GM21515 (cell line): ENCODE data around the gene KCNJ15.

Experiments used
- ATAC-seq: cut with Tn5 transposase; IDR thresholded peaks from one replicate; pipeline ENCODE4 v1.9.1; 2021; ENCODE audit not compliant: unreplicated experiment

Gene KCNJ15

GRCh38 chr21:38267991-38268863 lies 11.4 kb downstream of the KCNJ15 start:
- ATAC-seq: peak; percentile 49

GRCh38 chr21:38268864-38269575 lies 12.2 kb downstream of the KCNJ15 start:
- ATAC-seq: peak; percentile 30

- ATAC-seq: peak; percentile 81
Measured at GRCh38 chr21:38269576-38269936, 12.8 kb downstream of the KCNJ15 start.

GRCh38 chr21:38272215-38272614 lies 15.4 kb downstream of the KCNJ15 start:
- no peak for ATAC-seq

DNA sequence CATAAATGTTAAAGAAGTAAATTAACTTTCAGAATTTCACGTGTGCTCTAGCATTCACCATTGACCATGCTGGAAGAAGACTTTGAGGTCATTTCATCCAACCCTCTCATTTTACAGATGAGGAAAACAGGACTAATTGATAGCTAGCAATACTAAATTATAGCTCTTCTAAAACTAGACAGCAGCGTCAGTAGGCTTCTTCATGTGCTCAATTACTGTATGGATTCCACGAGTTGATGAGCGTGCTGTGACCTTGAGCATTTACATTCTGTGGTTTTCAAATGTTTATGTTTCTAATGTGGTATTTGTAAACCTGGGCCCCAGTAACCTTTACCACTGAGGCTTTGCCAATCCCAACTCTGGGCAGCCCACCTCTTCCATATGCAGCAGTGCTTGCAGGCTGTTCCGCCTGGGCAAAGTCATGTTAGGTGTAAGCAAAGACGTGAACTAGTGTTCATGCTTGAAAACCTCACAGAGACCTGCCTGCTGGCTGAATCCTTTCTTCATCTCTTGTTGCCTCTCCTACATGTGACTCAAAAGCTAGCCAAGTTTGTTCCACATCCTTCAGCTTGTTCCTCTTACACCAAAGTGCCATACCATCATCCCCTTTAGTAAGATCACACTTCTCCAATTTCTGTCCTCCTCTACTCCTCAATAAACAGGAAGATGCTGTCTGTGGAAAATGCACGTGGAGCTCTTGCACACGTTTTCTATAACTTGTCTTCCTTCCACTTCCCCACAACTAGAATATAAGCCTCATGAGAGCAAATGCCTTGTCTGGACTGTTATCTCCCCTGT lies 17.2 kb downstream of the KCNJ15 start:
- no peak for ATAC-seq

DNA sequence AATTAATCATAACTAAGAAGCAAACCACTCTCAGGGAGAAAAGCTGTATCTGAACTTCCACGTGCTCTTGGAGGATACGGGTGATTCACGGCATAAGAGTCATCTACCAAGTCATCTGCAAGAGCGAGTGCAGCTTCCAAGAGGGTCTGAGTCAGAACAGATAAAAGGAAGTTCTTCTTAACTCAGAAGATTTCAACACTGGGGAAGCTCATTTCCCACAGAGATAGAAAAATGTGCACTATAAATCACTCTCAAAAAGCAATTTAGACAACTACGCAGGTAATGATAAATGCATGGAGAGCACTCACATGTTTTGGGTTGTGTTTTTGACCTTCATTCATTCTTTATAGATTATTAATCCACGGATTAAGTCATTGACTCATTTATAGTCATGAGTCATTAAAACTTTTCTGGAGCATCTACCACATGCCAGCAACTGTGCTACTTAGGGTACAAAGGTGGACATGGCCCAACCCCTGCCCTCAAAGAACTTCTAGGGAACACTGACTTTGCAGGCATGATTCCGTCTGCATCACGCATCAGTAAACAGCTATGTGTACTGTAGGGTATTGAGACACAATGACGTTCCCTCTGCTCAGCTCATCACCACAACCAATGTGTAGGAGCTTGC lies 20.8 kb downstream of the KCNJ15 start:
- no peak for ATAC-seq

DNA sequence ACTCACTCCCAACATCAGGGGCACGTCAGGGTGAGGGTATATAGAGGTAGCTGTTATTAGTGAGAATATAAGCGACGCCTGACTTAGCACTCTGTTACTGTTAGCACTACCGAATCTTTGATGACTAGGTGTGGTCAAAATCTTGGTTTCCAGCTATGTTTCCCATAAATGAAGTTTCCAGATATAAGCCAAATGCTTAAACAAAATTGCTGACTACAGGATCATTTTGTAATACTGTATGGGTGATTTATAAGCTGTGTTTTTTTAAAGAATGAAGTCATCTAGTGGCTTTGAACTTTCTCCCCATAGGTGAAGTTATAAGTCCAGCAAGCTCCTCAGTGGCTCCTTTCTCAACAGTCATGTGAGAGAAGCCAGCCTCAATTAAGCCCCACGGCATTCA lies 23.7 kb downstream of the KCNJ15 start:
- no peak for ATAC-seq

- no peak for ATAC-seq
Measured at GRCh38 chr21:38280867-38281266, 24.1 kb downstream of the KCNJ15 start.

- no peak for ATAC-seq
Measured at GRCh38 chr21:38282921-38283320, 26.1 kb downstream of the KCNJ15 start.

- no peak for ATAC-seq
Measured at GRCh38 chr21:38284216-38284615, 27.4 kb downstream of the KCNJ15 start.

GRCh38 chr21:38286739-38287471 lies 30.1 kb downstream of the KCNJ15 start:
- ATAC-seq: no peak

GRCh38 chr21:38287476-38287875 lies 30.7 kb downstream of the KCNJ15 start:
- no peak for ATAC-seq

DNA sequence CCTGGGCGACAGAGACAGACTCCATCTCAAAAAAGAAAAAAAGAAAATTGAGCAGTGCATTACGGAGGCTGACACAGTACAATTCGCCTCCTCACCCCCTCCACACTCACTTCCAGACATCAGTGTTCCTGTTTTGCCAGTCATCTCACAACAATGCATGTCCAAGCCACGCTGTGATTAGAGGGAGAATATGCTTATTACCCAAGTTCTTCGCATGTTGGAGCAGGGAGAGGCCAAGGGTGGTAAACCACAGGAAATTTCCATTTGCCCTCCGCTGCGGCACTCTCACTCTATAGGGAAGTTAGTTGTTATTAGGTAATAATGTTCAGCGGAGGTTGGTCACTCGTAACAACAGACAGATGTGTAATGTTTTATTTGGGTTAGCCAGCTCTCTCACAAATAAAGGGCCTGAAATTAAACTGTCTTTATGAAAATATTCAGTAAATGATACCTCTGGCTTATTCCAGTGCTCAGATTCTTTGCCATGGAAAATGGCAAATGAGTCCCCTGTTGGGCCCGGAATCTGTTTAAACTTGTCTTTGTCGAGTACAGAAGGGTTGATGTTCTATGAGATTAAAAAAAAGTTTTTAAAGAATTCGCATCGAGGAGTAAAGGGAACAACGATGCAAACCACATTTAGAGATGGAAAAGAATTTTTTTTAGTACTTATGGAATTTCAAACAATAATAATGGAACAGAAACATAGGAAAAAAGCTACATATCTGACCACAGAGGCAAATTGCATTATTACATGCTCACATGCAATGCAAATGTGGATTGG lies 33.1 kb downstream of the KCNJ15 start:
- no peak for ATAC-seq

DNA sequence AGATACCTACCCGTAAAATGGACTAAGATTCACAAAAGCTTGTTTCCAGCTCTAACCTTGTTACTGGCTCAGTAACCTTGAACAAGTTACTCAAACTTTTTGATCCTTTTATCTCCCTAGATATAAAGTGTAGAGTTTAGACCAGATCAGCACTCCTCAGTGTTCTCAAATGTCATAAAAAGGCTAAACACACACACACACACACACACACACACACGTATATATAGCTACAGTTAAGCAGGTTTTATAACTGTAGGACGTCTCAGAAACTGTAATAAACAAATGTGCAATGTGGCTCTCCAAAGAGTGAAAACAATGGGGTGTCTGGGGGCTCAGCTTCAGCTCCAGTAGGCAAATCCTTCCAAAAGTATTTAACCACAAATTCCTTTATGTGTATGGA lies 34.0 kb downstream of the KCNJ15 start:
- ATAC-seq: no peak

DNA sequence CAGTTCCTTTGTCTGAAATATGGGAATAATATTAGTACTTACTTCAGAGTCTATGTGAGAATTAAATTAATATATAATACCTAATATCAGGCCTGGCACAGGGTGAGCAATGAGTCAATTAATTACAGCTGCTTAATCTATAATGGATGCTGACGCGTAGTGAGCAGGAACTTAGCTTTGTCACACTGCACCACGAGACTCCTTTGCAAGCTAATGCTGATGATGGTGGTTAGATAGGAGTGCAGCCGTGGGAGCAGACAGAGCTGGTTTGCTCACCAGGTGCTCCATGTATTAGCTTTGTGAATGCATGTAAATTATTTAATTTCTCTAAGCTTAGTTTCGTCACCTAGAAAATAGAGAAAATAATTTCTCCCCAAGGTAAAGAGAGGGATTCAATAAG lies 35.1 kb downstream of the KCNJ15 start:
- no peak for ATAC-seq

DNA sequence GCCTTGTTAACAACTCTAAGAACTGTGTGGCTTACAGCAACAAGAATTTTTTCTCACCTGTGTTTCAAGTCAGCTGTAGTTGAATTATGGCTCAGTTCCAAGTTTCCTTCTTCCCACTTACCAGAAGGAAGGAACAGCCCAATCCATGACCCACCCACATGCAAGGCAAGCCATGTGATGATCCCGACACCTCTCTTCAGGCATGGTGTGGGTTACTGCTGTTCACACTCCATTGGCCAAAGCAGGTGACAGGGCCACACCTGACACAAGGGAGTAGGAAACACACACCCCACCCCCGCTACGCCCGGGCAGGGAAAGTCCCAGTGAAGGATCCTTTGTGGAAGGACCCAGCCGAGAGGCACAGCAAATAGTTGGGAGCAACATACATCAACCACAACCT lies 36.3 kb downstream of the KCNJ15 start:
- no peak for ATAC-seq

DNA sequence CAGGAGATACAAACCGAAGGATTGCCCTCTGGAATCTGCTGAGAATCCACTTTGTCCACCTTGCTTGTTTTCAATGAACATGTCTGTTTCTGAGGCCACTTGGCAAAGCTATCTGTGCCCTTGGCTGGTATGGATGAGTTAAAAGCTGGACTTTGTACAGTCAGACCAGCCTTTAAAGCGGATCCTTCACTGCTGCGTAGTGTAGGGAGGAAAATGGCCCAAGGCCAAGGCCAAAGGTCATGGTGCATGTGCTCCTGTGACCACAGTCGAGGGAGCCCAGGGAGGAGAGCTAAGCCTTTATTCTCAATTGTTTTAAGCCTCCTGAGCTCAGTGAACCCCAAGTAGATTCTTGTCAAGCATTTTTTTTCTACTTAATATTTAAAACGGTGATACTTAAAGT lies 37.0 kb downstream of the KCNJ15 start:
- ATAC-seq: no peak

DNA sequence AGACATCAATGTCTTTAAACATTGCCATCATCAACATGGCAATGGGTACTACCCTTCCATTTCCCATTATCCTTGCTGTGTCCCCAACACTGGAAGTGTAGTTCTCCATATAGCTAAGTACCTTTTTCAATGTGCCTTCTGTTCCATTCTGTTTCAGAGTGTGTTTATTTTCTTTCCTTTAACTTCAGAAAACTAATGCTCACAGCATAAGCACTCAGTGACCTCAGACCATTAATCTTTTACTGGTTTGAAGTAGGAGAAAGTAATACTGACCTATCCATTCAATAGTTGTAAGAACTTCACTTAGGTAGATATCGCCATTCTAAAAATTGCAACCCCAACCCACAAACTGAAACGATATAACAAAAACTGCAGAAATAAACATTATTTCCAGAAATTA lies 37.8 kb downstream of the KCNJ15 start:
- ATAC-seq: no peak

GRCh38 chr21:38295997-38296764 lies 39.4 kb downstream of the KCNJ15 start:
- ATAC-seq: no peak
